Right lobe of liver (tissue), 6 donors: ENCODE results near the gene ICE2. TPM values are rescaled to one million over a fixed set of nuclear protein-coding genes. Genes with fewer than 3 reads are reported as not detected.

ENCODE experiments used
- ATAC-seq, 4 donors: fragments of 200-7000 bp; cut with Tn5 transposase; one replicate each; pipeline ENCODE4 v1.9.1; 2020; ENCODE audit warnings: mild to moderate bottlenecking in 4 of 4, moderate library complexity in 4 of 4
- DNase-seq, 3 donors: peaks; one replicate each; pipeline ENCODE4 v3.0.0-alpha.2; 2020
- H3K27ac ChIP-seq, 3 donors: fragments of 200-600 bp; one replicate each; pipeline ENCODE4 v1.8.0; 2022
- H3K27me3 ChIP-seq, 2 donors: fragments of 200-600 bp; one replicate each; pipeline ENCODE4 v1.8.0; 2022
- H3K36me3 ChIP-seq, 4 donors: fragments of 200-600 bp; sonication (generic) in 1 of 4; one replicate each; pipeline versions ENCODE4 v1.5.1 to v1.8.0; 2017 to 2022; ENCODE audit warnings: control low read depth in 1 of 4
- H3K4me1 ChIP-seq, 4 donors: fragments of 200-600 bp; sonication (generic) in 1 of 4; one replicate each; pipeline versions ENCODE4 v1.5.1 to v1.8.0; 2017 to 2022; ENCODE audit warnings: control low read depth in 1 of 4
- H3K4me3 ChIP-seq, 3 donors: fragments of 200-600 bp; one replicate each; pipeline ENCODE4 v1.8.0; 2022
- H3K9me3 ChIP-seq, 4 donors: fragments of 200-600 bp; sonication (generic) in 1 of 4; one replicate each; pipeline versions ENCODE4 v1.5.1 to v1.8.0; 2017 to 2022; ENCODE audit warnings: control low read depth in 1 of 4
- CTCF ChIP-seq, 4 donors: fragments of 200-600 bp in 3 of 4; fragments of 450-650 bp in 1 of 4; IDR thresholded peaks; one replicate each; pipeline versions ENCODE4 v1.5.1 to v1.8.0; 2016 to 2022; ENCODE audit warnings: antibody characterized with exemption in 4 of 4, mild to moderate bottlenecking in 2 of 4
- POLR2A ChIP-seq: fragments of 450-650 bp; IDR thresholded peaks from one replicate; pipeline ENCODE4 v1.6.1; 2017; ENCODE audit warnings: antibody characterized with exemption, mild to moderate bottlenecking
- WGBS: methylation state at CpG from one replicate; pipeline ENCODE4 v1.1.6; 2018; ENCODE audit warnings: low coverage, low lambda C conversion rate; ENCODE audit not compliant: insufficient coverage; ENCODE audit errors: missing lambda C conversion rate; 5-methylcytosine and 5-hydroxymethylcytosine counted together
- intact Hi-C, 2 donors: fragments of 100-400 bp; cut with DNase I; formaldehyde crosslinking; loops; one replicate each; pipeline versions ENCODE4 v1.11.2 to v1.14.1; 2022
- total RNA-seq, 6 experiments: library from RNA; depleted of rRNA in 2 of 6; stranded (reverse); fragments of >200 nt in 2 of 6; fragmentation: NEBNext Ultra II Directional in 3 of 6; extraction: Animal tissue kit (Norgen Biotek cat#: 25700) in 3 of 6; gene quantifications; one replicate each; pipeline versions ENCODE4 v1.1.0 to v1.2.4, GENCODE V29; 2016 to 2023
- donor health status: DM: no; HTN: yes; CAD: no.
- donor health status: DM: no; HTN: no; CAD: no.
- donor health status: DM: no; HTN: no; CAD: no.
- donor health status: DM: no; HTN: yes; CAD: no.
- donor health status: DM: no; HTN: yes; CAD: no.

The ICE2 gene
- total RNA-seq, 6 experiments from 2014 or later, result 13.1 to 31.7 (median 17.6) TPM

GRCh38 chr15:60394689-60395097 lies 84.2 kb downstream of the ICE2 start:
- H3K27ac ChIP-seq, result peak overlapping the region; percentile 76 to 84 (median 82)
- H3K36me3 ChIP-seq, result no peaks in the 10 kb centered on the region
- DNase-seq (no peak), ATAC-seq (no peak)
- TF ChIP-seq POLR2A, result no peak
- TF ChIP-seq CTCF (IDR thresholded peaks at IDR 0.05), result no peak
- no peaks in the 10 kb centered on the region for H3K27me3 ChIP-seq
- peaks cover 0 to 74% (median 32%) of the 10 kb centered on the region in 4 donors for H3K4me1 ChIP-seq
- intact Hi-C loops, result no loop called here
- 56% methylated on average over 1 of the region's 1 CpG for WGBS
- no peak overlapping the region for H3K4me3 ChIP-seq
- H3K9me3 ChIP-seq, result no peaks in the 10 kb centered on the region

DNA sequence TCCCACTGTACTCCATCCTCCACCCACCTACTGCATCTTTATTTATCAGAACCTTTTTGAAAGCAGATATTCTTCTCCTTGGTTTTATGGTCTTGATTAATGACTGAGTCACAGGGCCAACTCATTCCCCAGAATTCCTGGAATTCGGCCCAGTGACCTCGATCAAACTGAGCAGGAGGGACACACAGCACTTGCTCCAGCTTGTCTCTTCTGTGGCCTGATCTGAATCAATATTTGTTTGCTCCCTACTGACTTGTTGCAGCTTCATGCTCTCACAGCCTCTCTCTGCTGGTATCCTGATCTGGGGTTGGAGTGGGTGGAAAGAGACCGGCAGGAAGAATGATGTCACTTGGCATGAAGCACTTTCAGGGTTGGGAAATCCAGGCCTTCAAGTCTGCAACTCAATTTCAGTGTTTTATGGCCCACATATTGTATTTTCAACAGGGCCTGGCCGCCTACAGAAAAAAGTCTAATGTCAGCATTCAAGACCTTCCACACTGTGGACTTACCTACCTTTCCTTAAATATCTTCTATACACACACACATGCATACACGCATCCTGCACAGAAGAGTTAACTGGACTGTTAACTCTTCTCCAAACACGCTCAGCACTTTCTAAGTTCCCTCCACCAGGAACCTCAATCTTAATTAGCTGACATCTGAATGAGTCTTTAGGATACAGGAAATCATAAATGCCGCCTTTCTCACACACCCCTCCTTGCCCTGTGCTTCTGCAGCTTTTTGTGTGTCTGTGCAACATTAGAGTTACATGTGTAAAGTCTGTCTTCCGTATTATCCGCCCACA lies 85.8 kb downstream of the ICE2 start:
- no peaks in the 10 kb centered on the region for H3K36me3 ChIP-seq
- ATAC-seq (peak; percentile 79 to 91 (median 84)), DNase-seq (peak; percentile 79 to 94 (median 86))
- no peak overlapping the region for H3K4me3 ChIP-seq
- peak overlapping the region; percentile 76 to 84 (median 82) for H3K27ac ChIP-seq
- peak; percentile 32 for TF ChIP-seq POLR2A
- TF ChIP-seq CTCF (IDR thresholded peaks at IDR 0.05), result no peak
- no peaks in the 10 kb centered on the region for H3K9me3 ChIP-seq
- intact Hi-C loops, result no loop called here
- WGBS, result 17% methylated on average over 9 of the region's 9 CpGs
- H3K27me3 ChIP-seq, result no peaks in the 10 kb centered on the region
- H3K4me1 ChIP-seq, result peaks cover 0 to 79% (median 37%) of the 10 kb centered on the region in 4 donors

DNA sequence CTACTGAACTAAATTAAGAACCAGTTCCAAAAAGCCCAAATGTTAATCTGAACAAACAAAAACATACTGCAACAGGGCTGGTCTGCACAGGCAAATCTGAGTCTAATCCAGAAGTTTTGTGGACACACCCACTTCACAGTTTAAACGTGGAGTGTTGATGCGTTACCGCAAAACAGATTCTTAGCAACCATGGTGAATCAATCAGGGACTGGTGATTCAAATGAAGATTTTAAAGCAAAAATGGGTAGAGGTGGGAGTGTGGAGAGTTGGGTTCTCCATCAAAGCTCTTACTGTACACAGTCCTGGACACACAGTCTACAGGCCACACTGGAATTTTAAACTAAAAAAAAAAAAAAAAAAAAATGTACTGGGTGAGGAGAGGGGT lies 86.3 kb downstream of the ICE2 start:
- Histone ChIP-seq H3K27me3 (no peaks in the 10 kb centered on the region), H3K4me1 (peaks cover 0 to 79% (median 37%) of the 10 kb centered on the region in 4 donors), H3K36me3 (no peaks in the 10 kb centered on the region), H3K27ac (peak overlapping the region; percentile 43 to 84 (median 82)), H3K9me3 (no peaks in the 10 kb centered on the region), H3K4me3 (no peak overlapping the region)
- TF ChIP-seq CTCF (IDR thresholded peaks at IDR 0.05) (no peak), POLR2A (no peak)
- intact Hi-C loops, result no loop called here
- DNase-seq (no peak), ATAC-seq (peak; percentile 16 to 66 (median 48))
- WGBS, result 0% methylated on average over 3 of the region's 3 CpGs

DNA sequence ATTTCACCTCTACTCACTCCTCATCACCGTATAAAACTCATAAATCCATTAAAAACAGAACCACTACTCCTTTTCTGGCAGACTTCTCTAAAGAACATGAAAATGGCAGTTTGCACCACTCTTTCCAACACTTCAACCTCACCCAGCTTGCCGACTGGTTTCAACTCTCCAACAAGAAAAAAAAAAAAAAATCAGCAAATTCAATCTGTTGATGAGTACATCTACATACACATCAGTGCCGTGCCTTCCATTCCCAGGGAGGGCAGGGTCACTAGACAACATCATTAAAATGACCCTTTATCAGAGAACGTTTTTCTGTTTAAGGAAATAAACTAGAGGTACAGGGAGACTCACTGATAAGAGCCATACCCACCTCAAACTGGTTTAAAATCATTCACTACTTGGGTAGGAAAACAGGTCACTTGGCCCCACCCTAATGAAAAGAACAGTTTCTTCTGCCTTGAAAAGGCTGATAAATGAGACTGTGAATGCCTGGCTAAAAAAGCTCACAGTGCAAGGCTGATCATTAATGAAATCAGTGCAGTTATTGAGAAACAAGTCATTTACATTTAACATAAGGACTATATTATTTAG lies 87.1 kb downstream of the ICE2 start:
- no peak for ATAC-seq
- 10% methylated on average over 4 of the region's 4 CpGs for WGBS
- DNase-seq, result no peak
- peaks cover 0 to 76% (median 36%) of the 10 kb centered on the region in 4 donors for H3K4me1 ChIP-seq
- peak overlapping the region; percentile 43 to 84 (median 82) for H3K27ac ChIP-seq
- H3K36me3 ChIP-seq, result no peaks in the 10 kb centered on the region
- no peak overlapping the region for H3K4me3 ChIP-seq
- intact Hi-C loops, result no loop called here
- TF ChIP-seq CTCF (IDR thresholded peaks at IDR 0.05) (no peak), POLR2A (peak; percentile 2)
- H3K27me3 ChIP-seq, result no peaks in the 10 kb centered on the region
- no peaks in the 10 kb centered on the region for H3K9me3 ChIP-seq
